KMS-11 (cell line): ENCODE measurements around the gene C16orf74.

Experiments used
- H2AFZ ChIP-seq: fragments of 200-600 bp; sonication (generic); 2 replicates; pipeline ENCODE4 v1.6.1; 2016; ENCODE audit warnings: antibody characterized with exemption, mixed run types, low read depth
- H3K27ac ChIP-seq: fragments of 200-600 bp; sonication (generic); 2 replicates; pipeline ENCODE4 v1.6.1; 2016; ENCODE audit warnings: mild to moderate bottlenecking, mixed run types
- H3K27me3 ChIP-seq: fragments of 200-600 bp; sonication (generic); 2 replicates; pipeline ENCODE4 v1.6.1; 2017; ENCODE audit warnings: mild to moderate bottlenecking, low read depth, mixed run types, moderate library complexity; ENCODE audit not compliant: insufficient read depth
- H3K36me3 ChIP-seq: fragments of 200-600 bp; sonication (generic); 2 replicates; pipeline ENCODE4 v1.6.1; 2017; ENCODE audit warnings: mild to moderate bottlenecking, mixed run types; ENCODE audit not compliant: insufficient read depth
- H3K4me1 ChIP-seq: fragments of 200-600 bp; sonication (generic); 2 replicates; pipeline ENCODE4 v1.6.1; 2016; ENCODE audit warnings: mild to moderate bottlenecking, low read depth, mixed run types; ENCODE audit not compliant: poor library complexity, severe bottlenecking
- H3K4me2 ChIP-seq: fragments of 200-600 bp; sonication (generic); 2 replicates; pipeline ENCODE4 v1.7.0; 2016; ENCODE audit warnings: mild to moderate bottlenecking, mixed run types
- H3K4me3 ChIP-seq: fragments of 200-600 bp; sonication (generic); IDR thresholded peaks from 2 replicates; pipeline ENCODE4 v1.6.1; 2017; ENCODE audit warnings: low read depth, low read length, mixed read lengths; ENCODE audit not compliant: insufficient read depth
- H3K79me2 ChIP-seq: fragments of 200-600 bp; sonication (generic); 2 replicates; pipeline ENCODE4 v1.6.1; 2016; ENCODE audit warnings: low read depth, mixed run types; ENCODE audit not compliant: insufficient read depth
- H3K9ac ChIP-seq: fragments of 200-600 bp; sonication (generic); 2 replicates; pipeline ENCODE4 v1.6.1; 2016; ENCODE audit warnings: mild to moderate bottlenecking, mixed run types
- H4K20me1 ChIP-seq: fragments of 200-600 bp; sonication (generic); 2 replicates; pipeline ENCODE4 v1.6.1; 2016; ENCODE audit warnings: mild to moderate bottlenecking, mixed run types; ENCODE audit not compliant: insufficient read depth
- TF ChIP-seq, protein P1 (sequence below): fragments of 200-600 bp; sonication (generic); conservative IDR thresholded peaks from 2 replicates; pipeline ENCODE4 v1.6.1; 2017; ENCODE audit warnings: low read depth, mild to moderate bottlenecking, antibody characterized with exemption, low read length, moderate library complexity, mixed read lengths

C16orf74 gene

DNA sequence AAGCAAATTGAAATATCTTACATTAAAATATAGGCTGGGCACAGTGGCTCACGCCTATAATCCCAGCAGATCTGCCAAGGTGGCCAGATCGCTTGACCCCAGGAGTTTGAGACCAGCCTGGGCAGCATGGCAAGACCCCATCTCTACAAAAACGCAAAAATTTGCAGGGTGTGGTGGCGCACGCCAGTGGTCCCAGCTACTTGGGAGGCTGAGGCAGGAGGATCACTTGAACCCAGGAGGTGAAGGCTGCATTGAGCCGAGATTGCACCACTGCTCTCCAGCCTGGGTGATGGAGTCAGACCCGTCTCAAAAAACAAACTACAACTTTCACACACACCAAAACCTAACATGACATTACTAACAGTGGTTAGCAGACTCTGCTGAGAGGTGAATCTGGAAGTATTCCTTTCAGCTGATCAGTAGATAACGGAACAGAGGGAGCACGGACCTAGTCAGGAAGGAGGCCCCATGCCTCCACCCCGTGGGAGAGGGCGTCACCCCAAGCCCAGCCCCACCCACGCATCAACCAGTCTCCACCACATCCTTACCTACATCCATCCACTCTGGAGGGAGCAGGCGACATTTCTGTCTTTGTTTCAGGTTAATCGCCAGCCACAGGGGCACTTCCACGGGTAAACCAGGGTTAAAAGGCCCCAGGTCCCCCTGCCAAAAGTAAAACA lies 63.8 kb downstream of the C16orf74 start:
- Histone ChIP-seq H3K27me3 (peaks cover 3% of the 10 kb centered on the region; the same call in 1 of the 2 replicates), H3K9ac (no peak overlapping the region), H3K4me2 (peak overlapping the region; percentile 74), H3K4me3 (no peak overlapping the region), H3K36me3 (peaks cover 4% of the 10 kb centered on the region), H3K27ac (no peak overlapping the region), H3K79me2 (peaks cover 30% of the 10 kb centered on the region), H2AFZ (no peak overlapping the region), H4K20me1 (no peaks in the 10 kb centered on the region), H3K4me1 (peaks cover 24% of the 10 kb centered on the region)
- TF ChIP-seq, protein P1, sequence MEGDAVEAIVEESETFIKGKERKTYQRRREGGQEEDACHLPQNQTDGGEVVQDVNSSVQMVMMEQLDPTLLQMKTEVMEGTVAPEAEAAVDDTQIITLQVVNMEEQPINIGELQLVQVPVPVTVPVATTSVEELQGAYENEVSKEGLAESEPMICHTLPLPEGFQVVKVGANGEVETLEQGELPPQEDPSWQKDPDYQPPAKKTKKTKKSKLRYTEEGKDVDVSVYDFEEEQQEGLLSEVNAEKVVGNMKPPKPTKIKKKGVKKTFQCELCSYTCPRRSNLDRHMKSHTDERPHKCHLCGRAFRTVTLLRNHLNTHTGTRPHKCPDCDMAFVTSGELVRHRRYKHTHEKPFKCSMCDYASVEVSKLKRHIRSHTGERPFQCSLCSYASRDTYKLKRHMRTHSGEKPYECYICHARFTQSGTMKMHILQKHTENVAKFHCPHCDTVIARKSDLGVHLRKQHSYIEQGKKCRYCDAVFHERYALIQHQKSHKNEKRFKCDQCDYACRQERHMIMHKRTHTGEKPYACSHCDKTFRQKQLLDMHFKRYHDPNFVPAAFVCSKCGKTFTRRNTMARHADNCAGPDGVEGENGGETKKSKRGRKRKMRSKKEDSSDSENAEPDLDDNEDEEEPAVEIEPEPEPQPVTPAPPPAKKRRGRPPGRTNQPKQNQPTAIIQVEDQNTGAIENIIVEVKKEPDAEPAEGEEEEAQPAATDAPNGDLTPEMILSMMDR = no peak

DNA sequence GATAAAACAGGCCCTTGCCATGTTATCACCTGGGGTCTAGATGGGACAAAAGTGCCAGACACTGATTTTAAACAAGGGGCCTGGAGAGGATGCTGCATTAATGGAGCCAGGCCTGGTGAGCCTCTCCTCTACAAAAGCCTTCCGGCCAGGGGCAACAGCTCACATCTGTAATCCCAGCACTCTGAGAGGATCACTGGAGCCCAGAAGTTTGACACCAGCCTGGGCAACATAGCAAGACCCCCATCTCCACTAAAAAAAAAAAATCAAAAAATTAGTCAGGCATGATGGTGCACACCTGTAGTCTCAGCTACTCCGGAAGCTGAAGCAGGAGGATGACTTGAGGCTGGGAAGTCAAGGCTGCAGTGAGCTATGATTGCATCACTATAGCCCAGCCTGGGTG lies 65.6 kb downstream of the C16orf74 start:
- TF ChIP-seq, protein P1 = no peak
- Histone ChIP-seq H3K36me3 (peaks cover 6% of the 10 kb centered on the region), H3K9ac (no peak overlapping the region), H3K27ac (no peak overlapping the region), H3K4me3 (no peak overlapping the region), H3K4me2 (no peak overlapping the region), H4K20me1 (no peaks in the 10 kb centered on the region), H3K79me2 (peaks cover 30% of the 10 kb centered on the region), H2AFZ (no peak overlapping the region), H3K4me1 (peaks cover 24% of the 10 kb centered on the region), H3K27me3 (no peaks in the 10 kb centered on the region)

DNA sequence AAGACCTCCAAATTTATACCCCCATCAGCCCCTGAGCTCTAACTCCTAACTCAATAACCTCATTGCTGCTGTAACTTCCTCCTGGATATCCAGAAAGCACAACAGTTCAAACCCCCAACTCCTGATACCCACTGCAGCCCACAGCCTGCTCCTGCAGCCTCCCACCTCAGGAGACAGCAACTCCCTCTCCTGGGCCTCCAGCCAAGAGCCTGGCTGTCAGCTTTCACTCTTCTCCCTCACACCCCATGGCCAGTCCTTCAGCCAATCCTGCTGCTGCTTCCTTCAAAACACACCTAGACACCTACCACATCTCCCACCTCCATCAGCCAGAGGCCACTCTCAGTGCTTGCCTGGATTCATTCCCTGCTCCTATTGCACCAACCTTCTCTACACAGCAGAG lies 67.5 kb downstream of the C16orf74 start:
- TF ChIP-seq, protein P1 = no peak
- no peaks in the 10 kb centered on the region for H4K20me1 ChIP-seq
- peaks cover 27% of the 10 kb centered on the region for H3K79me2 ChIP-seq
- peaks cover 6% of the 10 kb centered on the region for H3K36me3 ChIP-seq
- no peak overlapping the region for H3K4me3 ChIP-seq
- H3K9ac ChIP-seq = no peak overlapping the region
- no peaks in the 10 kb centered on the region for H3K27me3 ChIP-seq
- H3K27ac ChIP-seq = no peak overlapping the region
- H3K4me1 ChIP-seq = peaks cover 24% of the 10 kb centered on the region
- no peak overlapping the region for H3K4me2 ChIP-seq
- no peak overlapping the region for H2AFZ ChIP-seq

DNA sequence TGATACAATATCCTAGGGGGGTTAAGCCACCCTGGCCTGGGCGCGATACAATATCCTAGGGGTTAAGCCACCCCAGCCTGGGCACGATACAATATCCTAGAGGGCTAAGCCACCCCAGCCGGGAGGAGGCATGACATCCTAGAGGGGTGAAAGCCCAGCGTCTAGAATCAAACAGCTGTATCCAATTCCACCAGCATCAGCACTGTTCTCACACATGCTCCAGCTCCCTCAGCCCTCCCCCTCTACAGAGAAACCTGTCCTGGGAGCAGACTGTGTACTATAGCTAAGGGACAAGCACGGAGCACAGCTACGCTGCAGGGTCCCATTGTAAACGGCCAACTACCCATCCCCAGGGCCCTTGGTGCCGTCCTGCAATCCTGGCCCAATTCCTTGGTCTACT lies 68.4 kb downstream of the C16orf74 start:
- Histone ChIP-seq H3K4me3 (no peak overlapping the region), H3K36me3 (peaks cover 6% of the 10 kb centered on the region), H3K4me2 (no peak overlapping the region), H4K20me1 (no peaks in the 10 kb centered on the region), H3K27ac (no peak overlapping the region), H3K4me1 (peaks cover 22% of the 10 kb centered on the region), H3K79me2 (peaks cover 19% of the 10 kb centered on the region), H2AFZ (no peak overlapping the region), H3K27me3 (no peaks in the 10 kb centered on the region), H3K9ac (no peak overlapping the region)
- TF ChIP-seq, protein P1 = no peak
